WTC11 (cell line): ENCODE results near the gene SMAD6. TPM values are rescaled to one million over a fixed set of nuclear protein-coding genes. Genes with fewer than 3 reads are reported as not detected.

Source experiments
- ATAC-seq: fragments of 200-7000 bp; cut with Tn5 transposase; 2 replicates; pipeline ENCODE4 v1.10.0; 2021; ENCODE audit warnings: mild to moderate bottlenecking, moderate library complexity
- CTCF ChIA-PET: fragments of 300-600 bp; sonication (Branson Sonifier 250); formaldehyde crosslinking; loops from one replicate; lab custom pipeline; 2021; ENCODE audit warnings: antibody characterized with exemption; lab: Charles Lee
- POLR2A ChIA-PET: fragments of 350-600 bp; sonication (Branson Sonifier 250); formaldehyde crosslinking; loops from one replicate; lab custom pipeline; 2021; ENCODE audit warnings: antibody characterized with exemption; lab: Charles Lee
- DNase-seq: peaks from one replicate; pipeline ENCODE4 v3.0.0; 2021; ENCODE audit warnings: low spot score
- H3K27ac Mint-ChIP-seq: 2 replicates; pipeline ENCODE4 v1.8.0; 2021; ENCODE audit warnings: mixed read lengths
- H3K27me3 Mint-ChIP-seq: 2 replicates; pipeline ENCODE4 v1.8.0; 2021; ENCODE audit warnings: low read depth, mild to moderate bottlenecking, moderate library complexity, mixed read lengths
- H3K36me3 Mint-ChIP-seq: 2 replicates; pipeline ENCODE4 v1.8.0; 2021; ENCODE audit warnings: mixed read lengths
- H3K4me1 Mint-ChIP-seq: 2 replicates; pipeline ENCODE4 v1.8.0; 2022; ENCODE audit warnings: mixed read lengths
- H3K4me3 Mint-ChIP-seq: 2 replicates; pipeline ENCODE4 v1.8.0; 2021; ENCODE audit warnings: mild to moderate bottlenecking, moderate library complexity, mixed read lengths
- H3K9me3 Mint-ChIP-seq: 2 replicates; pipeline ENCODE4 v1.8.0; 2021; ENCODE audit warnings: mixed read lengths
- ATF1 ChIP-seq: sonication (generic); formaldehyde crosslinking; IDR thresholded peaks from 2 replicates; pipeline ENCODE4 v1.8.1; 2023; ENCODE audit warnings: mild to moderate bottlenecking, moderate library complexity, missing genetic modification reagents
- CREB1 ChIP-seq: sonication (generic); formaldehyde crosslinking; IDR thresholded peaks from 2 replicates; pipeline ENCODE4 v1.8.0; 2023; ENCODE audit warnings: mild to moderate bottlenecking, missing genetic modification reagents
- CREM ChIP-seq: sonication (generic); formaldehyde crosslinking; IDR thresholded peaks from 2 replicates; pipeline ENCODE4 v1.8.1; 2022; ENCODE audit warnings: mild to moderate bottlenecking, missing genetic modification reagents, moderate library complexity
- ESRRA ChIP-seq: sonication (generic); formaldehyde crosslinking; IDR thresholded peaks from 2 replicates; pipeline ENCODE4 v1.8.1; 2022; ENCODE audit warnings: mild to moderate bottlenecking, missing genetic modification reagents, borderline replicate concordance
- FOXJ3 ChIP-seq: sonication (generic); formaldehyde crosslinking; IDR thresholded peaks from 2 replicates; pipeline ENCODE4 v1.9.0; 2021; ENCODE audit warnings: missing genetic modification reagents, mild to moderate bottlenecking, borderline replicate concordance
- GABPB1 ChIP-seq: sonication (generic); formaldehyde crosslinking; IDR thresholded peaks from 2 replicates; pipeline ENCODE4 v1.8.1; 2023; ENCODE audit warnings: mild to moderate bottlenecking, missing genetic modification reagents
- RELA ChIP-seq: sonication (generic); formaldehyde crosslinking; IDR thresholded peaks from 2 replicates; pipeline ENCODE4 v1.8.1; 2022; ENCODE audit warnings: missing genetic modification reagents, mild to moderate bottlenecking, borderline replicate concordance
- SMAD3 ChIP-seq: sonication (generic); formaldehyde crosslinking; IDR thresholded peaks from 2 replicates; pipeline ENCODE4 v1.8.0; 2022; ENCODE audit warnings: missing genetic modification reagents, mild to moderate bottlenecking, borderline replicate concordance
- total RNA-seq: library from RNA; stranded (reverse); gene quantifications from 3 replicates; pipeline ENCODE4 v1.2.3, GENCODE V29; 2021
- TF ChIP-seq, protein P1 (sequence below): sonication (generic); formaldehyde crosslinking; conservative IDR thresholded peaks from 2 replicates; pipeline ENCODE4 v1.8.1; 2022; ENCODE audit warnings: mild to moderate bottlenecking, missing genetic modification reagents
- TF ChIP-seq, protein P2 (sequence below): fragments of 250-450 bp; sonication (Bioruptor Pico); IDR thresholded peaks from 2 replicates; pipeline ENCODE4 v1.9.0; 2021; ENCODE audit warnings: mild to moderate bottlenecking
- TF ChIP-seq, protein P3 (sequence below): sonication (generic); formaldehyde crosslinking; IDR thresholded peaks from 2 replicates; pipeline ENCODE4 v1.8.0; 2022; ENCODE audit warnings: missing genetic modification reagents
- TF ChIP-seq, protein P4 (sequence below): sonication (generic); formaldehyde crosslinking; IDR thresholded peaks from 2 replicates; pipeline ENCODE4 v1.8.1; 2022; ENCODE audit warnings: mild to moderate bottlenecking, missing genetic modification reagents, moderate library complexity, borderline replicate concordance
- TF ChIP-seq, protein P5 (sequence below): sonication (generic); formaldehyde crosslinking; IDR thresholded peaks from 2 replicates; pipeline ENCODE4 v1.8.0; 2022; ENCODE audit warnings: mild to moderate bottlenecking, missing genetic modification reagents
- TF ChIP-seq, protein P6 (sequence below): sonication (generic); formaldehyde crosslinking; IDR thresholded peaks from 2 replicates; pipeline ENCODE4 v1.8.1; 2022; ENCODE audit warnings: missing genetic modification reagents, borderline replicate concordance
- TF ChIP-seq, protein P7 (sequence below): sonication (generic); formaldehyde crosslinking; conservative IDR thresholded peaks from 2 replicates; pipeline ENCODE4 v1.8.1; 2023; ENCODE audit warnings: mild to moderate bottlenecking, low read depth, missing genetic modification reagents, moderate library complexity
- TF ChIP-seq, protein P8 (sequence below): fragments of 250-450 bp; sonication (Bioruptor Pico); IDR thresholded peaks from 2 replicates; pipeline ENCODE4 v1.9.0; 2021; ENCODE audit warnings: mild to moderate bottlenecking, borderline replicate concordance
- TF ChIP-seq, protein P9 (sequence below): sonication (generic); formaldehyde crosslinking; IDR thresholded peaks from 2 replicates; pipeline ENCODE4 v1.8.1; 2022; ENCODE audit warnings: mild to moderate bottlenecking, moderate library complexity, missing genetic modification reagents

SMAD6 gene
- total RNA-seq, 1 experiment from 2014 or later, result 13.9 TPM

DNA sequence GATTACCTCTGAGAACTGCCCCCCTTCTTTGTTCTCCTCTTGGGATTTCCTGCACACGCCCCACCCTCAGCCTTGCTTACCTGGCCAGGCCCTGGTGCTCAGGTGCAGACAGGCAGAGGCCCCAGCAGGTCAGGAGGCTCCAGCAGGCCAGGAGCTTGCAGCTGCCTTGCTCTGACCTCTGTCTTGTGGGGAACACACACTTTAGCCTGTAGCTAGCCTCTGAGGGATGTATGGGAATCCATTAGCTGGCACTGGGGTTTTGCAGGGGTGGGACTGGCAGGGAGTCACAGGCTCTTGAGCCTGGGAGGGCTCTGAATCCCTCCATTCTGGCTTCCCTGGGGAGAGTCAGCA, 2.7 kb downstream of the SMAD6 start:
- ChIA-PET POLR2A (interaction anchor here (0.6 kb wide), 1 partner anchor 47 kb away, joined by 3 read pairs; no protein-coding TSS in a partner anchor), CTCF (interaction anchor here (4.0 to 8.2 kb wide), 3 partner anchors 69 to 147 kb away, joined by 53 to 87 read pairs (median 69); no protein-coding TSS in a partner anchor)
- no peaks in the 10 kb centered on the region for H3K9me3 Mint-ChIP-seq
- H3K4me3 Mint-ChIP-seq, result peak overlapping the region; percentile 78
- DNase-seq, result no peak
- H3K36me3 Mint-ChIP-seq, result no peaks in the 10 kb centered on the region; the same call in 1 of the 2 replicates
- ATAC-seq, result no peak
- peaks cover 40% of the 10 kb centered on the region for H3K4me1 Mint-ChIP-seq
- H3K27ac Mint-ChIP-seq, result no peak overlapping the region
- peaks cover 29% of the 10 kb centered on the region for H3K27me3 Mint-ChIP-seq
- TF ChIP-seq ESRRA (CRISPR knock-in tag) (no peak), CREB1 (CRISPR knock-in tag) (no peak), ATF1 (CRISPR knock-in tag) (no peak), FOXJ3 (CRISPR knock-in tag) (no peak), CREM (CRISPR knock-in tag) (no peak), SMAD3 (no peak), GABPB1 (no peak), RELA (CRISPR knock-in tag) (no peak)
- TF ChIP-seq, protein P1, sequence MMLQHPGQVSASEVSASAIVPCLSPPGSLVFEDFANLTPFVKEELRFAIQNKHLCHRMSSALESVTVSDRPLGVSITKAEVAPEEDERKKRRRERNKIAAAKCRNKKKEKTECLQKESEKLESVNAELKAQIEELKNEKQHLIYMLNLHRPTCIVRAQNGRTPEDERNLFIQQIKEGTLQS, result no peak
- TF ChIP-seq, protein P2, sequence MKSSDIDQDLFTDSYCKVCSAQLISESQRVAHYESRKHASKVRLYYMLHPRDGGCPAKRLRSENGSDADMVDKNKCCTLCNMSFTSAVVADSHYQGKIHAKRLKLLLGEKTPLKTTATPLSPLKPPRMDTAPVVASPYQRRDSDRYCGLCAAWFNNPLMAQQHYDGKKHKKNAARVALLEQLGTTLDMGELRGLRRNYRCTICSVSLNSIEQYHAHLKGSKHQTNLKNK (CRISPR knock-in tag), result no peak
- TF ChIP-seq, protein P3, sequence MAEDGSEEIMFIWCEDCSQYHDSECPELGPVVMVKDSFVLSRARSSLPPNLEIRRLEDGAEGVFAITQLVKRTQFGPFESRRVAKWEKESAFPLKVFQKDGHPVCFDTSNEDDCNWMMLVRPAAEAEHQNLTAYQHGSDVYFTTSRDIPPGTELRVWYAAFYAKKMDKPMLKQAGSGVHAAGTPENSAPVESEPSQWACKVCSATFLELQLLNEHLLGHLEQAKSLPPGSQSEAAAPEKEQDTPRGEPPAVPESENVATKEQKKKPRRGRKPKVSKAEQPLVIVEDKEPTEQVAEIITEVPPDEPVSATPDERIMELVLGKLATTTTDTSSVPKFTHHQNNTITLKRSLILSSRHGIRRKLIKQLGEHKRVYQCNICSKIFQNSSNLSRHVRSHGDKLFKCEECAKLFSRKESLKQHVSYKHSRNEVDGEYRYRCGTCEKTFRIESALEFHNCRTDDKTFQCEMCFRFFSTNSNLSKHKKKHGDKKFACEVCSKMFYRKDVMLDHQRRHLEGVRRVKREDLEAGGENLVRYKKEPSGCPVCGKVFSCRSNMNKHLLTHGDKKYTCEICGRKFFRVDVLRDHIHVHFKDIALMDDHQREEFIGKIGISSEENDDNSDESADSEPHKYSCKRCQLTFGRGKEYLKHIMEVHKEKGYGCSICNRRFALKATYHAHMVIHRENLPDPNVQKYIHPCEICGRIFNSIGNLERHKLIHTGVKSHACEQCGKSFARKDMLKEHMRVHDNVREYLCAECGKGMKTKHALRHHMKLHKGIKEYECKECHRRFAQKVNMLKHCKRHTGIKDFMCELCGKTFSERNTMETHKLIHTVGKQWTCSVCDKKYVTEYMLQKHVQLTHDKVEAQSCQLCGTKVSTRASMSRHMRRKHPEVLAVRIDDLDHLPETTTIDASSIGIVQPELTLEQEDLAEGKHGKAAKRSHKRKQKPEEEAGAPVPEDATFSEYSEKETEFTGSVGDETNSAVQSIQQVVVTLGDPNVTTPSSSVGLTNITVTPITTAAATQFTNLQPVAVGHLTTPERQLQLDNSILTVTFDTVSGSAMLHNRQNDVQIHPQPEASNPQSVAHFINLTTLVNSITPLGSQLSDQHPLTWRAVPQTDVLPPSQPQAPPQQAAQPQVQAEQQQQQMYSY (CRISPR knock-in tag), result no peak
- TF ChIP-seq, protein P4, sequence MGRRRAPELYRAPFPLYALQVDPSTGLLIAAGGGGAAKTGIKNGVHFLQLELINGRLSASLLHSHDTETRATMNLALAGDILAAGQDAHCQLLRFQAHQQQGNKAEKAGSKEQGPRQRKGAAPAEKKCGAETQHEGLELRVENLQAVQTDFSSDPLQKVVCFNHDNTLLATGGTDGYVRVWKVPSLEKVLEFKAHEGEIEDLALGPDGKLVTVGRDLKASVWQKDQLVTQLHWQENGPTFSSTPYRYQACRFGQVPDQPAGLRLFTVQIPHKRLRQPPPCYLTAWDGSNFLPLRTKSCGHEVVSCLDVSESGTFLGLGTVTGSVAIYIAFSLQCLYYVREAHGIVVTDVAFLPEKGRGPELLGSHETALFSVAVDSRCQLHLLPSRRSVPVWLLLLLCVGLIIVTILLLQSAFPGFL (CRISPR knock-in tag), result no peak
- TF ChIP-seq, protein P5, sequence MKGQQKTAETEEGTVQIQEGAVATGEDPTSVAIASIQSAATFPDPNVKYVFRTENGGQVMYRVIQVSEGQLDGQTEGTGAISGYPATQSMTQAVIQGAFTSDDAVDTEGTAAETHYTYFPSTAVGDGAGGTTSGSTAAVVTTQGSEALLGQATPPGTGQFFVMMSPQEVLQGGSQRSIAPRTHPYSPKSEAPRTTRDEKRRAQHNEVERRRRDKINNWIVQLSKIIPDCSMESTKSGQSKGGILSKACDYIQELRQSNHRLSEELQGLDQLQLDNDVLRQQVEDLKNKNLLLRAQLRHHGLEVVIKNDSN (CRISPR knock-in tag), result no peak
- TF ChIP-seq, protein P6, sequence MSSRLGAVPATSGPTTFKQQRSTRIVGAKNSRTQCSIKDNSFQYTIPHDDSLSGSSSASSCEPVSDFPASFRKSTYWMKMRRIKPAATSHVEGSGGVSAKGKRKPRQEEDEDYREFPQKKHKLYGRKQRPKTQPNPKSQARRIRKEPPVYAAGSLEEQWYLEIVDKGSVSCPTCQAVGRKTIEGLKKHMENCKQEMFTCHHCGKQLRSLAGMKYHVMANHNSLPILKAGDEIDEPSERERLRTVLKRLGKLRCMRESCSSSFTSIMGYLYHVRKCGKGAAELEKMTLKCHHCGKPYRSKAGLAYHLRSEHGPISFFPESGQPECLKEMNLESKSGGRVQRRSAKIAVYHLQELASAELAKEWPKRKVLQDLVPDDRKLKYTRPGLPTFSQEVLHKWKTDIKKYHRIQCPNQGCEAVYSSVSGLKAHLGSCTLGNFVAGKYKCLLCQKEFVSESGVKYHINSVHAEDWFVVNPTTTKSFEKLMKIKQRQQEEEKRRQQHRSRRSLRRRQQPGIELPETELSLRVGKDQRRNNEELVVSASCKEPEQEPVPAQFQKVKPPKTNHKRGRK (CRISPR knock-in tag), result no peak
- TF ChIP-seq, protein P7, sequence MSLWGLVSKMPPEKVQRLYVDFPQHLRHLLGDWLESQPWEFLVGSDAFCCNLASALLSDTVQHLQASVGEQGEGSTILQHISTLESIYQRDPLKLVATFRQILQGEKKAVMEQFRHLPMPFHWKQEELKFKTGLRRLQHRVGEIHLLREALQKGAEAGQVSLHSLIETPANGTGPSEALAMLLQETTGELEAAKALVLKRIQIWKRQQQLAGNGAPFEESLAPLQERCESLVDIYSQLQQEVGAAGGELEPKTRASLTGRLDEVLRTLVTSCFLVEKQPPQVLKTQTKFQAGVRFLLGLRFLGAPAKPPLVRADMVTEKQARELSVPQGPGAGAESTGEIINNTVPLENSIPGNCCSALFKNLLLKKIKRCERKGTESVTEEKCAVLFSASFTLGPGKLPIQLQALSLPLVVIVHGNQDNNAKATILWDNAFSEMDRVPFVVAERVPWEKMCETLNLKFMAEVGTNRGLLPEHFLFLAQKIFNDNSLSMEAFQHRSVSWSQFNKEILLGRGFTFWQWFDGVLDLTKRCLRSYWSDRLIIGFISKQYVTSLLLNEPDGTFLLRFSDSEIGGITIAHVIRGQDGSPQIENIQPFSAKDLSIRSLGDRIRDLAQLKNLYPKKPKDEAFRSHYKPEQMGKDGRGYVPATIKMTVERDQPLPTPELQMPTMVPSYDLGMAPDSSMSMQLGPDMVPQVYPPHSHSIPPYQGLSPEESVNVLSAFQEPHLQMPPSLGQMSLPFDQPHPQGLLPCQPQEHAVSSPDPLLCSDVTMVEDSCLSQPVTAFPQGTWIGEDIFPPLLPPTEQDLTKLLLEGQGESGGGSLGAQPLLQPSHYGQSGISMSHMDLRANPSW, result no peak
- TF ChIP-seq, protein P8, sequence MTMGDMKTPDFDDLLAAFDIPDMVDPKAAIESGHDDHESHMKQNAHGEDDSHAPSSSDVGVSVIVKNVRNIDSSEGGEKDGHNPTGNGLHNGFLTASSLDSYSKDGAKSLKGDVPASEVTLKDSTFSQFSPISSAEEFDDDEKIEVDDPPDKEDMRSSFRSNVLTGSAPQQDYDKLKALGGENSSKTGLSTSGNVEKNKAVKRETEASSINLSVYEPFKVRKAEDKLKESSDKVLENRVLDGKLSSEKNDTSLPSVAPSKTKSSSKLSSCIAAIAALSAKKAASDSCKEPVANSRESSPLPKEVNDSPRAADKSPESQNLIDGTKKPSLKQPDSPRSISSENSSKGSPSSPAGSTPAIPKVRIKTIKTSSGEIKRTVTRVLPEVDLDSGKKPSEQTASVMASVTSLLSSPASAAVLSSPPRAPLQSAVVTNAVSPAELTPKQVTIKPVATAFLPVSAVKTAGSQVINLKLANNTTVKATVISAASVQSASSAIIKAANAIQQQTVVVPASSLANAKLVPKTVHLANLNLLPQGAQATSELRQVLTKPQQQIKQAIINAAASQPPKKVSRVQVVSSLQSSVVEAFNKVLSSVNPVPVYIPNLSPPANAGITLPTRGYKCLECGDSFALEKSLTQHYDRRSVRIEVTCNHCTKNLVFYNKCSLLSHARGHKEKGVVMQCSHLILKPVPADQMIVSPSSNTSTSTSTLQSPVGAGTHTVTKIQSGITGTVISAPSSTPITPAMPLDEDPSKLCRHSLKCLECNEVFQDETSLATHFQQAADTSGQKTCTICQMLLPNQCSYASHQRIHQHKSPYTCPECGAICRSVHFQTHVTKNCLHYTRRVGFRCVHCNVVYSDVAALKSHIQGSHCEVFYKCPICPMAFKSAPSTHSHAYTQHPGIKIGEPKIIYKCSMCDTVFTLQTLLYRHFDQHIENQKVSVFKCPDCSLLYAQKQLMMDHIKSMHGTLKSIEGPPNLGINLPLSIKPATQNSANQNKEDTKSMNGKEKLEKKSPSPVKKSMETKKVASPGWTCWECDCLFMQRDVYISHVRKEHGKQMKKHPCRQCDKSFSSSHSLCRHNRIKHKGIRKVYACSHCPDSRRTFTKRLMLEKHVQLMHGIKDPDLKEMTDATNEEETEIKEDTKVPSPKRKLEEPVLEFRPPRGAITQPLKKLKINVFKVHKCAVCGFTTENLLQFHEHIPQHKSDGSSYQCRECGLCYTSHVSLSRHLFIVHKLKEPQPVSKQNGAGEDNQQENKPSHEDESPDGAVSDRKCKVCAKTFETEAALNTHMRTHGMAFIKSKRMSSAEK (CRISPR knock-in tag), result no peak
- TF ChIP-seq, protein P9, sequence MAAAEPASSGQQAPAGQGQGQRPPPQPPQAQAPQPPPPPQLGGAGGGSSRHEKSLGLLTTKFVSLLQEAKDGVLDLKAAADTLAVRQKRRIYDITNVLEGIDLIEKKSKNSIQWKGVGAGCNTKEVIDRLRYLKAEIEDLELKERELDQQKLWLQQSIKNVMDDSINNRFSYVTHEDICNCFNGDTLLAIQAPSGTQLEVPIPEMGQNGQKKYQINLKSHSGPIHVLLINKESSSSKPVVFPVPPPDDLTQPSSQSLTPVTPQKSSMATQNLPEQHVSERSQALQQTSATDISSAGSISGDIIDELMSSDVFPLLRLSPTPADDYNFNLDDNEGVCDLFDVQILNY (CRISPR knock-in tag), result no peak
